SU-DHL-6 (cell line): Measurements from ENCODE around the gene CFL1.

Experiments used
- H2AFZ ChIP-seq: fragments of 200-600 bp; sonication (generic); 2 replicates; pipeline ENCODE4 v1.6.1; 2014; ENCODE audit warnings: low read depth, mild to moderate bottlenecking, moderate library complexity, mixed read lengths, antibody characterized with exemption, low read length; ENCODE audit not compliant: severe bottlenecking
- H3F3A ChIP-seq: fragments of 200-600 bp; shearing (Covaris generic); 2 replicates; pipeline ENCODE4 v1.6.0; 2016; ENCODE audit warnings: antibody characterized with exemption, mild to moderate bottlenecking; ENCODE audit not compliant: insufficient read depth
- H3K27ac ChIP-seq: fragments of 200-600 bp; sonication (generic); 2 replicates; pipeline ENCODE4 v1.5.1; 2016; ENCODE audit warnings: low read depth, mild to moderate bottlenecking, low read length, moderate library complexity, mixed read lengths
- H3K27me3 ChIP-seq: fragments of 200-600 bp; sonication (generic), shearing (Covaris generic); 2 replicates; pipeline ENCODE4 v1.6.0; 2014; ENCODE audit warnings: mild to moderate bottlenecking, low read length
- H3K36me3 ChIP-seq: fragments of 200-600 bp; sonication (generic); 2 replicates; pipeline ENCODE4 v1.6.1; 2014; ENCODE audit warnings: mild to moderate bottlenecking, low read length, mixed read lengths
- H3K4me2 ChIP-seq: fragments of 300-600, 200-600 bp; shearing (Covaris generic), sonication (generic); 2 replicates; pipeline ENCODE4 v1.6.0; 2014; ENCODE audit warnings: low read length, low read depth, mild to moderate bottlenecking; ENCODE audit not compliant: poor library complexity, severe bottlenecking
- H3K4me3 ChIP-seq: fragments of 200-600 bp; sonication (generic); 2 replicates; pipeline ENCODE4 v1.5.1; 2014; ENCODE audit warnings: antibody characterized with exemption, low read length, mild to moderate bottlenecking, mixed read lengths; ENCODE audit not compliant: insufficient read depth, poor library complexity, severe bottlenecking
- H3K79me2 ChIP-seq: fragments of 200-600 bp; sonication (generic); 2 replicates; pipeline ENCODE4 v1.6.1; 2014; ENCODE audit warnings: mild to moderate bottlenecking, low read length, moderate library complexity; ENCODE audit not compliant: insufficient read depth
- H3K9ac ChIP-seq: fragments of 200-600 bp; sonication (generic); 2 replicates; pipeline ENCODE4 v1.7.0; 2014; ENCODE audit warnings: mild to moderate bottlenecking, low read length
- H3K9me2 ChIP-seq: fragments of 200-600 bp; sonication (generic); replicated peaks from 2 replicates; pipeline ENCODE4 v1.6.1; 2014; ENCODE audit warnings: low read length; ENCODE audit not compliant: insufficient read depth
- H3K9me3 ChIP-seq: fragments of 200-600 bp; sonication (generic); 2 replicates; pipeline ENCODE4 v1.6.1; 2014; ENCODE audit warnings: low read length, mixed read lengths; ENCODE audit not compliant: insufficient read depth
- H4K20me1 ChIP-seq: fragments of 200-600 bp; sonication (generic); 2 replicates; pipeline ENCODE4 v1.6.1; 2014; ENCODE audit warnings: low read depth, mild to moderate bottlenecking, antibody characterized with exemption, low read length, moderate library complexity, mixed read lengths
- EZH2phosphoT487 ChIP-seq: fragments of 200-600 bp; sonication (generic), shearing (Covaris generic); conservative IDR thresholded peaks from 2 replicates; pipeline ENCODE4 v1.6.1; 2018; ENCODE audit warnings: mild to moderate bottlenecking, antibody characterized with exemption, low read length, moderate library complexity, mixed read lengths
- TF ChIP-seq, protein P1 (sequence below): fragments of 200-600 bp; sonication (generic); IDR thresholded peaks from one replicate; pipeline ENCODE4 v1.5.1; 2017; ENCODE audit warnings: antibody characterized with exemption, mild to moderate bottlenecking, low read length, moderate library complexity; ENCODE audit not compliant: insufficient read depth, poor library complexity, severe bottlenecking

CFL1 gene

DNA sequence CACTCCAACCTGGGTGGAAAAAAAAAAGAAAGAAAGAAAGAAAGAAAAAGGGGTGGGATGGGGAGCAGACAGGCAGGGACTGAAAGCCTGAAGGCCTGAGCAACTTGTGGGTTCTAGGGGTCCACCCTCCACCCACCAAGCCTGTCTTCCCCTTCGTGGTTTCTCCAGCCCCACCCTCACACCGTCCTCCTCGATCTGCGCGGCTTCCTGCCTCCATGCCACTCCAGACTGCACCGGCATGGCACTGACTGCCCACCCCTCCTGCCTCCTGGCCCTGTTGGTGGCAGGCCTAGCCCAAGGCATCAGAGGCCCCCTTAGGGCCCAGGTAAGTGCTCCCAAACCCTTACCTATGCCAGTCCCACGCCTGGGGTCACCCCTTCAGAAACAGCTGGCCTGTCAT lies 21.6 kb upstream of the CFL1 start, which contains the start of gene CTSW:
Gene CTSW, plus strand, starts transcription at position 221 of the 400 bp plus-strand sequence. Its CDS starts 18 bp downstream, at position 239.
- H3K79me2 ChIP-seq = no peaks in the 10 kb centered on the region
- no peaks in the 10 kb centered on the region for H3K9me2 ChIP-seq
- no peaks in the 10 kb centered on the region for H3K36me3 ChIP-seq
- no peak within 1 kb of the TSS for H3K4me2 ChIP-seq
- no peak within 1 kb of the TSS for H2AFZ ChIP-seq
- H3K9me3 ChIP-seq = no peaks in the 10 kb centered on the region
- H3K27ac ChIP-seq = no peak within 1 kb of the TSS
- no peaks in the 10 kb centered on the region for H3F3A ChIP-seq
- TF ChIP-seq, protein P1, sequence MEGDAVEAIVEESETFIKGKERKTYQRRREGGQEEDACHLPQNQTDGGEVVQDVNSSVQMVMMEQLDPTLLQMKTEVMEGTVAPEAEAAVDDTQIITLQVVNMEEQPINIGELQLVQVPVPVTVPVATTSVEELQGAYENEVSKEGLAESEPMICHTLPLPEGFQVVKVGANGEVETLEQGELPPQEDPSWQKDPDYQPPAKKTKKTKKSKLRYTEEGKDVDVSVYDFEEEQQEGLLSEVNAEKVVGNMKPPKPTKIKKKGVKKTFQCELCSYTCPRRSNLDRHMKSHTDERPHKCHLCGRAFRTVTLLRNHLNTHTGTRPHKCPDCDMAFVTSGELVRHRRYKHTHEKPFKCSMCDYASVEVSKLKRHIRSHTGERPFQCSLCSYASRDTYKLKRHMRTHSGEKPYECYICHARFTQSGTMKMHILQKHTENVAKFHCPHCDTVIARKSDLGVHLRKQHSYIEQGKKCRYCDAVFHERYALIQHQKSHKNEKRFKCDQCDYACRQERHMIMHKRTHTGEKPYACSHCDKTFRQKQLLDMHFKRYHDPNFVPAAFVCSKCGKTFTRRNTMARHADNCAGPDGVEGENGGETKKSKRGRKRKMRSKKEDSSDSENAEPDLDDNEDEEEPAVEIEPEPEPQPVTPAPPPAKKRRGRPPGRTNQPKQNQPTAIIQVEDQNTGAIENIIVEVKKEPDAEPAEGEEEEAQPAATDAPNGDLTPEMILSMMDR = no peak
- TF ChIP-seq EZH2phosphoT487 = no peak
- no peaks in the 10 kb centered on the region for H4K20me1 ChIP-seq
- no peaks in the 10 kb centered on the region for H3K27me3 ChIP-seq
- no peak within 1 kb of the TSS for H3K4me3 ChIP-seq
- H3K9ac ChIP-seq = no peak within 1 kb of the TSS

DNA sequence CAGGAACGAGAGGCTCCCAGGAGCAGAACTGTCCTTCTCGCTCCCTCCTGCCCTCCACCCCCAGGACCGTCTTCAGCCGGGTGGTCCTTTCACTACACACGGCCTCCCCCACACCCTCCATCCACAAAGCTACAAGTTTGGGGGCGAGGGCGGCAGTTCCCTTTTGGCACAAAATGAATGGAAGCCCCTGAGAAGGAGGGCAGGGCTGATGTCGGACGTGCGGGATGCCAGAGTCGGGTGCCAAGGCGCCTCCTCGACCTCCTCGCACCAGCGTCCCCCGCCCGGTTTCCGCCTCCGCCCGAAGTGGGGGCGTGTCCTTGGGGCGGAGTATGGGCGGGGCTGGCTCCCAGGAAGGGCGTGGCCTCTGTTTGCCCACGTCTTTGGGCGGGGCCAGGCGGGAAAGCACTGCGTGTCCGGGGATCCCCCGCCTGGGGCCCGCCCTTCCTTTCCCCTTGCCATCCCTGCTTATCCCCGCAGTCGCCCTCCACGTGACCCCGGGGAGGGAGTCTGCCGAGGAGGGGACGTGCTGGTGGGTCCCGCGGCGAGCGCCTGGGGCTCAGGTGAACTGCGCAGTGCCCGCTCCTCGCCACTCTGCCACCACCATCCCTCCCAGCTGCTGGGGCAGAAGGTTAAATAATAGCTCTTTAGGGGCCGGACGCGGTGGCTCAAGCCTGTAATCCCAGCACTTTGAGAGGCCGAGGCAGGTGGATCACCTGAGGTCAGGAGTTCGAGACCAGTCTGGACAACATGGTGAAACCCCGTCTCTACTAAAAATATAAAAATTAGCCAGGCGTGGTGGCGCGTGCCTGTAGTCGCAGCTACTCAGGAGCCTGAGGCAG lies 15.6 kb upstream of the CFL1 start:
- peak overlapping the region; percentile 78 for H2AFZ ChIP-seq
- peak overlapping the region; percentile 46 for H3K4me3 ChIP-seq
- no peaks in the 10 kb centered on the region for H4K20me1 ChIP-seq
- H3K9me3 ChIP-seq = no peaks in the 10 kb centered on the region
- no peaks in the 10 kb centered on the region for H3K9me2 ChIP-seq
- H3K4me2 ChIP-seq = peak overlapping the region; percentile 59
- no peak overlapping the region for H3K27ac ChIP-seq
- no peaks in the 10 kb centered on the region for H3K79me2 ChIP-seq
- H3K27me3 ChIP-seq = no peaks in the 10 kb centered on the region
- H3K9ac ChIP-seq = peak overlapping the region; percentile 51
- H3K36me3 ChIP-seq = no peaks in the 10 kb centered on the region
- H3F3A ChIP-seq = no peaks in the 10 kb centered on the region
- no peak for TF ChIP-seq EZH2phosphoT487

DNA sequence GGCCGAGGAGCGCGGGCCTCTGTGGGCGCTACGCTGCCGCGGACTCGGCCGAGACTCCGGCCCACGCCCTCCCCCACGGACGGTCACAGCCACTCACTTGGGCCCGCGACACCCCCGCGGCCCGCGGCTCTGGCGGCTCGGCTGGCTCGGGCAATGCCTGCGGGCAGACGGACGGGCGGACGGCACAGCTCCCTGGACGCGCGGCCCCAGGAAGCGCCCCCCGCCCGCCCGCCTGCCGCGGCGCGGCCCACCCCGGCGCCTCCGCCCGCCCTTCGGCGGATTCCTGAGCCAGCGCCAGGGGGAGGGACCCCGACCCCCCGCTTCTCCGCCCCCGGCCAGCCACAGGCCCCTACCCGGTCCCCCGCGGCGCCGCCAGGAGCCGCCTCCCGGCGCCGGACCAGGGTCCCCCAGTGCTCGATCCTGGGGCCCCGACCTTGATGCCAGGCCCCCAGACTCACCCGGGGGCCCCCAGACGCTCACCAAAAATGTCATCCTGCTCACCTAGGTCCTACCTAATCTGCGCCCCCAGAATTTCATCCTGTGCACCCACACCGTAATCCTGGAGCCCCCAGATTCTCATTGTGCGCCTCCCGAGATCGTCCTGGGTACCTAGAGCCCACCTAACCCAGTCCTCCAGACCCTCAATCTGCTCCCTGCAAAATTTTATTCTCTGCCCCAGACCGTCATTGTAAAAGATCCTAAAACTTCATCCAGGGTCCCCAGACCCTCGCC lies 14.8 kb upstream of the CFL1 start, which contains the start of gene EFEMP2:
Gene EFEMP2, minus strand, starts transcription at position 215 of the 732 bp plus-strand sequence. CDS start 446 bp downstream, outside the sequence.
- TF ChIP-seq, protein P1 = no peak
- TF ChIP-seq EZH2phosphoT487 = no peak
- Histone ChIP-seq H3K9ac (peak within 1 kb of the TSS; percentile 51), H3K27me3 (no peaks in the 10 kb centered on the region), H4K20me1 (no peaks in the 10 kb centered on the region), H3K79me2 (no peaks in the 10 kb centered on the region), H3K36me3 (no peaks in the 10 kb centered on the region), H3K4me2 (peak within 1 kb of the TSS; percentile 59), H2AFZ (peak within 1 kb of the TSS; percentile 78), H3K9me3 (no peaks in the 10 kb centered on the region), H3K27ac (no peak within 1 kb of the TSS), H3K4me3 (peak within 1 kb of the TSS; percentile 46), H3F3A (no peaks in the 10 kb centered on the region), H3K9me2 (no peaks in the 10 kb centered on the region)
